Measurements from ENCODE around the gene ANKRD10.

The ANKRD10 gene

DNA sequence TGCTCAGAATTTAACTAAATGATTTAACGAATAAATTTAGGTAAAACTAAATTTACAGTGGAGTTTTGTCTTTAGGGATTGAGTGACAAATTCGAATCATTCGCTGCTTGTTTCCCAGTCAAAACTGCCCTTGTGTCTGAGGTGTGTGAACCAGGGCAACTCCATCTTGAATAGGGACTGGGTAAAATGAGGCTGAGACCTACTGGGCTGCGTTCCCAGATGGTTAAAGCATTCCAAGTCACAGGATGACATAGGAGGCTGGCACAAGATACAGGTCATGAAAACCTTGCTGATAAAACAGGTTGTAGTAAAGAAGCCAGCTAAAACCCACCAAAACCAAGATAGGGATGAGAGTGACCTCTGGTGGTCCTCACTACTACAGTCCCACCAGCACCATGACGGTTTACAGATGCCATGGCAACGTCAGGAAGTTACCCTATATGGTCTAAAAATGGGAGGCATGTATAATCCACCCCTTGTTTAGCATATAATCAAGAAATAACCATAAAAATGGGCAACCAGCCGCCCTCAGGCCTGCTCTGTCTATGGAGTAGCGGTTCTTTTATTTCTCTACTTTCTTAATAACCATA, 10.2 kb upstream of the ANKRD10 start:
- TF ChIP-seq, protein P1, sequence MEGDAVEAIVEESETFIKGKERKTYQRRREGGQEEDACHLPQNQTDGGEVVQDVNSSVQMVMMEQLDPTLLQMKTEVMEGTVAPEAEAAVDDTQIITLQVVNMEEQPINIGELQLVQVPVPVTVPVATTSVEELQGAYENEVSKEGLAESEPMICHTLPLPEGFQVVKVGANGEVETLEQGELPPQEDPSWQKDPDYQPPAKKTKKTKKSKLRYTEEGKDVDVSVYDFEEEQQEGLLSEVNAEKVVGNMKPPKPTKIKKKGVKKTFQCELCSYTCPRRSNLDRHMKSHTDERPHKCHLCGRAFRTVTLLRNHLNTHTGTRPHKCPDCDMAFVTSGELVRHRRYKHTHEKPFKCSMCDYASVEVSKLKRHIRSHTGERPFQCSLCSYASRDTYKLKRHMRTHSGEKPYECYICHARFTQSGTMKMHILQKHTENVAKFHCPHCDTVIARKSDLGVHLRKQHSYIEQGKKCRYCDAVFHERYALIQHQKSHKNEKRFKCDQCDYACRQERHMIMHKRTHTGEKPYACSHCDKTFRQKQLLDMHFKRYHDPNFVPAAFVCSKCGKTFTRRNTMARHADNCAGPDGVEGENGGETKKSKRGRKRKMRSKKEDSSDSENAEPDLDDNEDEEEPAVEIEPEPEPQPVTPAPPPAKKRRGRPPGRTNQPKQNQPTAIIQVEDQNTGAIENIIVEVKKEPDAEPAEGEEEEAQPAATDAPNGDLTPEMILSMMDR (IDR thresholded peaks at IDR 0.05; ENCODE audit: insufficient read depth, low read depth, low read length, missing control alignments), result peak; percentile 12
- no peak for DNase-seq (ENCODE audit: low read depth)
- no peak overlapping the region for H3K4me3 ChIP-seq (ENCODE audit: low read depth, low read length)

DNA sequence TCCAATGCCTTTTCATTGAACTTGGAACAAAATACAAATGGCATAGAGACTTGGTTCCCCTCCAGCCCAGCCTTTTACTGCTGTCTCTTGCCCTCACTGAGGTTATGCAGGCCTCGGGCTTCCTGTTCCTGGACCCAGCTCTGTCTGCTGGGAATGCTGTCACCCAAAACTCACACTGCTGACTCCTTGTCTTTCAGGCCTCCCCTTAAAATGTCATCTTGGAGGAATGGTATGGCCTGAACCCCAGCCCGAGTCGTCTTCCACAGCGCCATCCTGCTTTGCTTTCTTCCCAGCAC, 9.7 kb upstream of the ANKRD10 start:
- TF ChIP-seq, protein P1 (IDR thresholded peaks at IDR 0.05; ENCODE audit: insufficient read depth, low read depth, low read length, missing control alignments), result no peak
- no peak overlapping the region for H3K4me3 ChIP-seq (ENCODE audit: low read depth, low read length)
- DNase-seq (ENCODE audit: low read depth), result no peak

DNA sequence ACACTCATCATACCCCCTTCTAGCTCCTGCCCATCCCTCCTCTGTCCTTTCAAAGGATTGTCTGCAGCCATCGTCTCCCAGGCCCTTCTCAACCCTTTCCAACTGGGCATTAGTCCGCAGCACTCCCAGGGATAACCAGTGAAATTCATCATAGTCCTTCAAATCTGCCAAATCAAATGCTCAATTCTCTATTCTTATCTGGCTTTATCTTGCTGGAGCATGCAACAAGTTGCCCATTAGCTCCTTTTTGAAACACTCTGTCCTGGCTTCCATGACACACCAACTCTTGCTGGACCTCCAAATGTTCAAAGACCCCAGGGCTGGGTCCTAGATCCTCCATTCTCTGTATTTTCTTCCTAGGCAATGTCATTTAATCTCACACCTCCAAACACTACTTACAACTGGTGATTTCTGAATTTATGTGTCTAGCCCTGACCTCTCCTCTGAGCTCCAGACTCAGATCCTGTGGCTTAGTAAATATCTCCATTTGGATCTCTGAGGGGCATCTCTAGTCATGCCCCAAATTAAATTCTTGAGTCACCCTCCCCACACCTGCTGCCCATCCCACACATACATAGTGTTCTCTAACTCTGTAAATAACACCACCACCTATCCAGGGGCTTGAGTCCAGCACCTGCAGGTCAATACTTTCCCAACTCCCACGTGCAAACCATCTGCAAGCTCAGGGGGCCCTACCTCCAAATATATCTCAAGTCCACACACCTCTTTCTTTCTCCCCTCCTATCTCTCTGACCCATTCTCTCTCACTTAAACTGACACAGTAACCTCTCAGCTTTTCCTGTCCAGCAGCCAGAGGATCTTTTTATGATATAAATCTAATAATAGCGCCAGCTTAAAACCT, 9.1 kb upstream of the ANKRD10 start:
- no peak for DNase-seq (ENCODE audit: low read depth)
- H3K4me3 ChIP-seq (ENCODE audit: low read depth, low read length), result no peak overlapping the region
- TF ChIP-seq, protein P1 (IDR thresholded peaks at IDR 0.05; ENCODE audit: insufficient read depth, low read depth, low read length, missing control alignments), result no peak

DNA sequence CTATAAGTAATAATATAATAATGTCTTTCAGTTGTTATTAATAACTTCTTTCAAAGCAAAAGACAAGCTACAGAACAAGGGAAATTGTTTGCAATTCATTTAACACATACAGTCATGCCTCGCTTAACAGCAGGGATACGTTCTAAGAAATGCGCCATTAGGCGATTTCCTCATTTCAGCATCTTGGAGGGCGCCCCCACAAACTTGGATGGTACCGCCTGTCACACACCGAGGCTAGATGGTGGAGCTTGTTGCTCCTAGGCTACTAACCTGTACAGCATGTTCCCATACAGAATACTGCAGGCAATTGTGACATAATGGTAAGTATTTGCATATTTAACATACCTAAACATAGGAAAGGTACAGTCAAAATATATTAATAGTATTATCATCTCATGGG, 8.2 kb upstream of the ANKRD10 start:
- TF ChIP-seq, protein P1 (IDR thresholded peaks at IDR 0.05; ENCODE audit: insufficient read depth, low read depth, low read length, missing control alignments), result no peak
- no peak for DNase-seq (ENCODE audit: low read depth)
- H3K4me3 ChIP-seq (ENCODE audit: low read depth, low read length), result no peak overlapping the region

DNA sequence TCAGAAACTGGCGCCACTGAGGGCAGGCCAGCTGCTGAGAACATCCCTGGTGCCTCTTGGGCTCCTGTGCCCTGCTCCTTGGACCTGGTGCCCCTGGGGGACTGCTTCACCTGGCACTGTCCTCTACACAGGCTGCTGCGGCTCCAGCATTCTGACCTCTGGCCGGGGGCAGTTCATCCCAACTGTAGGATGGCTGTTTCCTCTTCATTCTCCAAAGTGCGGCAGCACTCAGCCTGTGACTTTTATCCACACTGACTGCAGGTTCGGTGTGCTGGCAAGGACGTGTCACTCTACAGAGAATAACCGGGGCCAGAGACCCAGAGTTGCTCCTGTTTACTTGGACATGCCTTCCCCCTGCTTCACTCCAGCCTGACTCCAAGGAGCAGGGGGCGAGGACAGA, 7.6 kb upstream of the ANKRD10 start:
- no peak for DNase-seq (ENCODE audit: low read depth)
- TF ChIP-seq, protein P1 (IDR thresholded peaks at IDR 0.05; ENCODE audit: insufficient read depth, low read depth, low read length, missing control alignments), result no peak
- H3K4me3 ChIP-seq (ENCODE audit: low read depth, low read length), result no peak overlapping the region

DNA sequence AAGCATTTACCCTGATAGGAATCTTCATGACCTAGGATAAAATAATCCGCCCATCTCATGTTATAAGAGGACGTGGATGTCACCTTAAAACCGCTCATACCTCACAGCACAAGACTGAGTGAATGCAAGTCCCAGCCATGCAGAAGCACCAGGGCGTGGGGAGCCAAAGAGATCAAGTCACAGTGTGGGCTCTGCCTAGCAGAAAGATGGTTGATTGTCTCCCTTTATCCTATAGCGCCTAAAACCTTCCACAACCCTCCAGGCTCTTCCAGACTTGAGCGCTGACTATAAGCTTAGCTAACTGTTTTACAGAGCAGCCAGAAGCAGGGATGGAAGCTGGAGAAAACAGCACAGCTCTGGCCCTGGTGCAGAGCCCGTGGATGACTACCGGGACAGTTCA, 6.8 kb upstream of the ANKRD10 start:
- TF ChIP-seq, protein P1 (IDR thresholded peaks at IDR 0.05; ENCODE audit: insufficient read depth, low read depth, low read length, missing control alignments), result no peak
- no peak overlapping the region for H3K4me3 ChIP-seq (ENCODE audit: low read depth, low read length)
- no peak for DNase-seq (ENCODE audit: low read depth)
